Heart left ventricle (tissue), 16 donors: ENCODE measurements around the gene STARD9. TPM values are rescaled to one million over a fixed set of nuclear protein-coding genes. Genes with fewer than 3 reads are reported as not detected.

ENCODE experiments used
- ATAC-seq, 4 donors: fragments of 200-7000 bp; cut with Tn5 transposase; one replicate each; pipeline ENCODE4 v1.9.1; 2020 to 2022; ENCODE audit warnings: moderate library complexity in 4 of 4, mild to moderate bottlenecking in 3 of 4, moderate number of reproducible peaks in 1 of 4
- DNase-seq, 5 donors: peaks; one replicate each; pipeline ENCODE4 v3.0.0-alpha.2; 2020
- H3K27ac ChIP-seq, 12 donors: fragments of 200-600 bp; sonication (generic) in 4 of 12; one replicate each; pipeline versions ENCODE4 v1.5.0 to v1.8.0; 2016 to 2022; ENCODE audit warnings: mild to moderate bottlenecking in 2 of 12
- H3K27me3 ChIP-seq, 9 donors: fragments of 200-600 bp; sonication (generic) in 2 of 9; one replicate each; pipeline versions ENCODE4 v1.5.1 to v1.8.0; 2016 to 2022; ENCODE audit warnings: mild to moderate bottlenecking in 3 of 9
- H3K36me3 ChIP-seq, 9 donors: fragments of 200-600 bp; sonication (generic) in 2 of 9; one replicate each; pipeline versions ENCODE4 v1.5.0 to v1.8.0; 2018 to 2022; ENCODE audit warnings: mild to moderate bottlenecking in 2 of 9
- H3K4me1 ChIP-seq, 12 donors: fragments of 200-600 bp; sonication (generic) in 4 of 12; one replicate each; pipeline versions ENCODE4 v1.5.0 to v1.8.0; 2016 to 2022; ENCODE audit warnings: mild to moderate bottlenecking in 3 of 12
- H3K4me3 ChIP-seq, 12 donors: fragments of 200-600 bp; sonication (generic) in 4 of 12; one replicate each; pipeline versions ENCODE4 v1.5.0 to v1.8.0; 2017 to 2022; ENCODE audit warnings: mild to moderate bottlenecking in 9 of 12, moderate library complexity in 4 of 12
- H3K9me3 ChIP-seq, 12 donors: fragments of 200-600 bp; sonication (generic) in 4 of 12; one replicate each; pipeline versions ENCODE4 v1.5.0 to v1.8.0; 2016 to 2022; ENCODE audit warnings: mild to moderate bottlenecking in 1 of 12
- POLR2A ChIP-seq, 2 donors: fragments of 450-650 bp; IDR thresholded peaks; one replicate each; pipeline ENCODE4 v1.6.1; 2017; ENCODE audit warnings: antibody characterized with exemption in 2 of 2, mild to moderate bottlenecking in 2 of 2, moderate library complexity in 2 of 2
- WGBS, 4 donors: extraction: QIAGEN DNeasy Blood & Tissue Kit in 2 of 4; methylation state at CpG; one replicate each; pipeline versions ENCODE4 v1.1.5 to v1.1.7; 2013 to 2018; 5-methylcytosine and 5-hydroxymethylcytosine counted together
- intact Hi-C, 10 donors: fragments of 100-400 bp; cut with DNase I; formaldehyde crosslinking; loops; one replicate each; pipeline versions ENCODE4 v1.11.1 to v1.14.2; 2022
- polyA plus RNA-seq, 2 donors: library from polyadenylated mRNA; stranded (reverse); fragments of 200-250 nt; gene quantifications; one replicate each; pipeline ENCODE4 v1.2.3, GENCODE V29; 2013
- total RNA-seq, 9 donors: library from RNA; depleted of rRNA in 2 of 9; stranded (reverse); fragments of >200 nt in 2 of 9; fragmentation: NEBNext Ultra II Directional in 3 of 9; extraction: Animal tissue kit (Norgen Biotek cat#: 25700) in 3 of 9; gene quantifications; one replicate each; pipeline versions ENCODE4 v1.1.0 to v1.2.4, GENCODE V29; 2016 to 2023
- TF ChIP-seq, protein P1 (sequence below), 12 donors: fragments of 200-600 bp; sonication (generic) in 4 of 12; IDR thresholded peaks; one replicate each; pipeline versions ENCODE4 v1.5.0 to v1.8.0; 2018 to 2022; ENCODE audit warnings: antibody characterized with exemption in 12 of 12, mild to moderate bottlenecking in 5 of 12
- donor health status: ischemic (EF 13 %, LVEDD 7.1; RV severe dilation, severe dysfunction).
- donor health status: healthy with polysubstance abuse.
- donor health status: DM: no; HTN: yes; CAD: no.
- donor health status: DM: no; HTN: no; CAD: no.
- donor health status: ischemic (EF 25% LVEDD 6.9; RV normal size, moderate dysfunction).
- donor health status: ischemic (EF 25% LVEDD 5.7; RV mildly dilated, moderate dysfunction).
- donor health status: healthy.
- donor health status: DM: yes; HTN: yes; CAD: no.
- donor health status: ischemic (EF 35%, LVEDD 5.7; RV mildly dilated, moderate dysfunction).
- donor health status: nonischemic (EF 11% LVEDD 7.7; RV severe dilation, severe dysfunction).
- donor health status: DM: yes; HTN: yes; CAD: no.
- donor health status: PGD.
- donor health status: ischemic (EF 29% LVEDD 5.4; RV normal size, mild dysfunction).
- donor health status: nonischemic (EF 23%, LVEDD 6.1; RV moderate dilation, normal function).

STARD9 gene
- total and polyA plus RNA-seq, 11 donors: 3.7 to 11.1 (median 8.0) TPM

GRCh38 chr15:42608110-42608531, 32.7 kb downstream of the STARD9 start:
- ATAC-seq (peak in 3 of 4 donors; percentile 32 to 70 (median 60)), DNase-seq (peak in 2 of 5 donors; percentile 16 to 25)
- WGBS, 4 donors: 9 to 17% (median 14%) methylated on average over 4 of the region's 4 CpGs
- peaks cover 11 to 69% (median 47%) of the 10 kb centered on the region in 12 donors for H3K4me1 ChIP-seq
- H3K36me3 ChIP-seq: peaks cover 0 to 8% (median 0%) of the 10 kb centered on the region in 9 donors
- TF ChIP-seq, protein P1, sequence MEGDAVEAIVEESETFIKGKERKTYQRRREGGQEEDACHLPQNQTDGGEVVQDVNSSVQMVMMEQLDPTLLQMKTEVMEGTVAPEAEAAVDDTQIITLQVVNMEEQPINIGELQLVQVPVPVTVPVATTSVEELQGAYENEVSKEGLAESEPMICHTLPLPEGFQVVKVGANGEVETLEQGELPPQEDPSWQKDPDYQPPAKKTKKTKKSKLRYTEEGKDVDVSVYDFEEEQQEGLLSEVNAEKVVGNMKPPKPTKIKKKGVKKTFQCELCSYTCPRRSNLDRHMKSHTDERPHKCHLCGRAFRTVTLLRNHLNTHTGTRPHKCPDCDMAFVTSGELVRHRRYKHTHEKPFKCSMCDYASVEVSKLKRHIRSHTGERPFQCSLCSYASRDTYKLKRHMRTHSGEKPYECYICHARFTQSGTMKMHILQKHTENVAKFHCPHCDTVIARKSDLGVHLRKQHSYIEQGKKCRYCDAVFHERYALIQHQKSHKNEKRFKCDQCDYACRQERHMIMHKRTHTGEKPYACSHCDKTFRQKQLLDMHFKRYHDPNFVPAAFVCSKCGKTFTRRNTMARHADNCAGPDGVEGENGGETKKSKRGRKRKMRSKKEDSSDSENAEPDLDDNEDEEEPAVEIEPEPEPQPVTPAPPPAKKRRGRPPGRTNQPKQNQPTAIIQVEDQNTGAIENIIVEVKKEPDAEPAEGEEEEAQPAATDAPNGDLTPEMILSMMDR (IDR thresholded peaks at IDR 0.05): no peak
- TF ChIP-seq POLR2A (IDR thresholded peaks at IDR 0.05): no peak
- no peaks in the 10 kb centered on the region for H3K9me3 ChIP-seq
- H3K27ac ChIP-seq: peak overlapping the region in 8 of 12 donors; percentile 1 to 67 (median 48)
- peak overlapping the region in 1 of 12 donors; percentile 10 for H3K4me3 ChIP-seq
- intact Hi-C loops: no loop called here
- no peaks in the 10 kb centered on the region for H3K27me3 ChIP-seq

- no peaks in the 10 kb centered on the region for H3K27me3 ChIP-seq
- DNase-seq (no peak), ATAC-seq (no peak)
- 51 to 56% (median 53%) methylated on average over 7 of the region's 7 CpGs for WGBS, 4 donors
- H3K27ac ChIP-seq: peak overlapping the region in 8 of 12 donors; percentile 5 to 67 (median 48)
- H3K4me3 ChIP-seq: peak overlapping the region in 1 of 12 donors; percentile 10
- no peak for TF ChIP-seq POLR2A (IDR thresholded peaks at IDR 0.05)
- TF ChIP-seq, protein P1 (IDR thresholded peaks at IDR 0.05): no peak
- H3K36me3 ChIP-seq: peaks cover 0 to 8% (median 0%) of the 10 kb centered on the region in 9 donors
- intact Hi-C loops: no loop called here
- H3K9me3 ChIP-seq: no peaks in the 10 kb centered on the region
- H3K4me1 ChIP-seq: peaks cover 11 to 65% (median 47%) of the 10 kb centered on the region in 12 donors
Observed at GRCh38 chr15:42608752-42609488, 33.5 kb downstream of the STARD9 start.

DNA sequence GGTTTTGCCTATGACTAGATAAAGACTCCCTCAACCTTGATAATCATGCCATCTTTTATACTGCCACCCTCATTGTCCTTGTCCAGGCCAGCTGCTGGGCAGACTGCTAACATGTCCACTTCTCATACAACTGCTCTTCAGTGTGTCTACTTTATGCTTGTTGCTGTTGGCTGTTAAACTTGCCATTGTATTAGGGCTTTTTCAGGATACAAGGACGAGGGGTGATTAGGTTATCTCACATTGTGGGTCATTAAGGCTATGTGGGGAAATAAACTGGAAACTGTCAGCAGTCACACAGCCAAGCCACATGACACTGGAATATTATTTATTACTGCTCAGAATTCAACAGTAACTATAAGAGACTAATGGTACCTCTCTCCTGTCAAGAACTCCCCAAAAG, 36.1 kb downstream of the STARD9 start:
- ATAC-seq (no peak), DNase-seq (no peak)
- peaks cover 0 to 4% (median 0%) of the 10 kb centered on the region in 9 donors for H3K36me3 ChIP-seq
- 25 to 43% (median 32%) methylated on average over 1 of the region's 1 CpG for WGBS, 4 donors
- H3K27me3 ChIP-seq: no peaks in the 10 kb centered on the region
- no peak overlapping the region for H3K27ac ChIP-seq
- H3K4me3 ChIP-seq: no peak overlapping the region
- TF ChIP-seq POLR2A (IDR thresholded peaks at IDR 0.05): no peak
- TF ChIP-seq, protein P1 (IDR thresholded peaks at IDR 0.05): no peak
- no peaks in the 10 kb centered on the region for H3K9me3 ChIP-seq
- intact Hi-C loops: no loop called here
- peaks cover 4 to 45% (median 28%) of the 10 kb centered on the region in 12 donors for H3K4me1 ChIP-seq

DNA sequence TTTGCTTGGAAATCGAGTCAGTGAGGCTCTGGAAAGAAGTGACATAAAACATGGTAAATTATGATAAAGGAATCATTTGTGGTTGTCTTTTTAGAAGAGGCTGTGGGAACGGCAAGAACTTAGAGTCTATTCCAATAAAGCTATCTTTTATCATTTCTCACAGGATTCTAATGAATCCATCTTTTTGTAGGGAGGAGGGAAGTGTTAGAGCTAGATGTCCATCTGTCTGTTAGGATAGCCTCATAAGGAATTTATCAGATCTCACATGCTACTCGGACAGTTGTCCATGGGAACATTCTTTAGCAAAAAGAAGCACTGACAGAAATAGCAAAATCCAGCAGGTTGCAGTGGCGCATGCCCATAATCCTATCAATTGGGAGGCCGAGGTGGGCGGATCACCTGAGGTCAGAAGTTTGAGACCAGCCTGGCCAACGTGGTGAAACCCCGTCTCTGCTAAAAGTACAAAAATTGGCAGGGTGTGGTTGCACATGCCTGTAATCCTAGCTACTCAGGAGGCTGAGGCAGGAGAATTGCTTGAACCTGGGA, 37.0 kb downstream of the STARD9 start:
- Histone ChIP-seq H3K4me3 (no peak overlapping the region), H3K9me3 (no peaks in the 10 kb centered on the region), H3K27ac (no peak overlapping the region), H3K27me3 (no peaks in the 10 kb centered on the region), H3K4me1 (peaks cover 4 to 37% (median 25%) of the 10 kb centered on the region in 12 donors), H3K36me3 (peaks cover 0 to 2% (median 0%) of the 10 kb centered on the region in 9 donors)
- 82 to 86% (median 83%) methylated on average over 8 of the region's 8 CpGs for WGBS, 4 donors
- ATAC-seq: no peak
- no peak for DNase-seq
- TF ChIP-seq POLR2A (IDR thresholded peaks at IDR 0.05): no peak
- TF ChIP-seq, protein P1 (IDR thresholded peaks at IDR 0.05): no peak
- intact Hi-C loops: no loop called here
